CD4-positive, alpha-beta T cell treated with Interleukin-17A for 1 hour (primary cell): ENCODE data around the gene AUTS2.
A peak's percentile ranks its signal among the peaks of the same experiment; 100 is the strongest.

Experiments used
- DNase-seq: peaks from one replicate; pipeline ENCODE4 v3.0.0-alpha.2; 2020

Gene AUTS2

GRCh38 chr7:70047891-70048448, 449.7 kb downstream of the AUTS2 start:
- no peak for DNase-seq

- DNase-seq = no peak
These were observed 453.5 kb downstream of the AUTS2 start for GRCh38 chr7:70051726-70052125.

GRCh38 chr7:70052691-70053090, 454.4 kb downstream of the AUTS2 start:
- no peak for DNase-seq

- DNase-seq = no peak
These were observed 455.1 kb downstream of the AUTS2 start for GRCh38 chr7:70053421-70053820.

GRCh38 chr7:70053989-70054388, 455.7 kb downstream of the AUTS2 start:
- DNase-seq = no peak

- no peak for DNase-seq
These were observed 458.1 kb downstream of the AUTS2 start for GRCh38 chr7:70056363-70056762.

- DNase-seq = peak; percentile 7
These were observed 462.2 kb downstream of the AUTS2 start for GRCh38 chr7:70060298-70061068.

GRCh38 chr7:70063371-70063770, 465.1 kb downstream of the AUTS2 start:
- DNase-seq = no peak

- DNase-seq = no peak
These were observed 465.7 kb downstream of the AUTS2 start for GRCh38 chr7:70063927-70064326.

- no peak for DNase-seq
These were observed 468.6 kb downstream of the AUTS2 start for GRCh38 chr7:70066844-70067243.

GRCh38 chr7:70068531-70068930, 470.3 kb downstream of the AUTS2 start:
- no peak for DNase-seq

- no peak for DNase-seq
These were observed 471.7 kb downstream of the AUTS2 start for GRCh38 chr7:70069977-70070376.

GRCh38 chr7:70071766-70072165, 473.5 kb downstream of the AUTS2 start:
- no peak for DNase-seq

- DNase-seq = no peak
These were observed 473.9 kb downstream of the AUTS2 start for GRCh38 chr7:70072220-70072619.

GRCh38 chr7:70076325-70076724, 478.1 kb downstream of the AUTS2 start:
- no peak for DNase-seq

GRCh38 chr7:70082099-70082611, 483.9 kb downstream of the AUTS2 start:
- no peak for DNase-seq

- no peak for DNase-seq
These were observed 493.1 kb downstream of the AUTS2 start for GRCh38 chr7:70091362-70091761.

- no peak for DNase-seq
These were observed 494.3 kb downstream of the AUTS2 start for GRCh38 chr7:70092314-70093204.

GRCh38 chr7:70093205-70093904, 495.1 kb downstream of the AUTS2 start:
- no peak for DNase-seq

- DNase-seq = no peak
These were observed 496.6 kb downstream of the AUTS2 start for GRCh38 chr7:70094831-70095230.

- DNase-seq = no peak
These were observed 499.4 kb downstream of the AUTS2 start for GRCh38 chr7:70097645-70098044.

- no peak for DNase-seq
These were observed 499.9 kb downstream of the AUTS2 start for GRCh38 chr7:70098133-70098561.
